Transverse colon (tissue), 4 donors: ENCODE data around the gene SFXN1.

Source experiments
- CTCF ChIP-seq, 5 experiments: fragments of 200-600 bp in 3 of 5; fragments of 450-650 bp in 2 of 5; sonication (generic) in 3 of 5; IDR thresholded peaks; 1 replicate in 2 of 5; 2 replicates in 3 of 5; pipeline ENCODE4 v1.5.1; 2016 to 2017; ENCODE audit warnings: antibody characterized with exemption in 5 of 5, inconsistent platforms in 3 of 5, mild to moderate bottlenecking in 2 of 5, moderate library complexity in 1 of 5
- POLR2AphosphoS5 ChIP-seq, 3 donors: sonication (generic); formaldehyde crosslinking; IDR thresholded peaks; one replicate each; pipeline ENCODE4 v1.6.1; 2016; ENCODE audit warnings: antibody characterized with exemption in 3 of 3

DNA sequence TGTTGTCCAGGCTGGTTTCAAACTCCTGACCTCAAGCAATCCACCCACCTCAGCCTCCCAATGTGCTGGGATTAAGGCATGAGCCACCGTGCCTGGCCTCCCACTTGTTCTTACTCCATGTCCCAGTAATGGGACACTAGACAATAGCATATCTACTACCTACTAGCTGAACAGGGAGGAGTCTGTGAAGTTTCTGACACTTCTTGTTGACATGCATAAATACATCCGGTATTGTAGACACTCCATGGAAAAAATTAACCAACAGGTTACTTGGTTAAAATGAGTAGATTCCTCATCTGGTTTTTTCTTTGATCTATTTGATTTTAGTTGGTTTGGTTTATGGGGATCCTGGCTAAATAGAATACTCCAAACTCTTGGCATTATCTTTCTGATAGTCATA, 88.3 kb downstream of the SFXN1 start:
- TF ChIP-seq POLR2AphosphoS5 (IDR thresholded peaks at IDR 0.05) (no peak), CTCF (IDR thresholded peaks at IDR 0.05) (no peak)
